Measurements from ENCODE around the gene AQP9.
"Not testable (repeated sequence)": the region's sequence is repeated elsewhere in the genome, so short reads cannot be mapped to it uniquely, and the experiment has no call there.

Gene AQP9

GRCh38 chr15:58138106-58138505, at the start of gene AQP9:
TSS of gene AQP9 (plus strand) at chr15:58138381. CDS start at chr15:58138566, 185 bp downstream.
- DNase-seq (ENCODE audit: low read depth) = no peak

- no peak for DNase-seq (ENCODE audit: low read depth)
These were observed 42.8 kb upstream of the AQP9 start for GRCh38 chr15:58095415-58095814.

- DNase-seq (ENCODE audit: low read depth) = no peak
These were observed 41.6 kb upstream of the AQP9 start for GRCh38 chr15:58096529-58097084.

- no peak for DNase-seq (ENCODE audit: low read depth)
These were observed 34.7 kb upstream of the AQP9 start for GRCh38 chr15:58103482-58103881.

GRCh38 chr15:58108117-58108516, 30.1 kb upstream of the AQP9 start:
- no peak for DNase-seq (ENCODE audit: low read depth)

- DNase-seq (ENCODE audit: low read depth) = no peak
These were observed 28.8 kb upstream of the AQP9 start for GRCh38 chr15:58109419-58109818.

GRCh38 chr15:58110999-58111717, 27.0 kb upstream of the AQP9 start:
- no peak for DNase-seq (ENCODE audit: low read depth)

GRCh38 chr15:58111718-58112104, 26.5 kb upstream of the AQP9 start:
- no peak for DNase-seq (ENCODE audit: low read depth)

- DNase-seq (ENCODE audit: low read depth) = not testable (repeated sequence)
These were observed 24.8 kb upstream of the AQP9 start for GRCh38 chr15:58113358-58113757.

GRCh38 chr15:58114388-58114787, 23.8 kb upstream of the AQP9 start:
- DNase-seq (ENCODE audit: low read depth) = no peak

GRCh38 chr15:58114812-58115211, 23.4 kb upstream of the AQP9 start:
- no peak for DNase-seq (ENCODE audit: low read depth)

GRCh38 chr15:58115692-58116091, 22.5 kb upstream of the AQP9 start:
- DNase-seq (ENCODE audit: low read depth) = no peak

GRCh38 chr15:58117619-58118018, 20.6 kb upstream of the AQP9 start:
- DNase-seq (ENCODE audit: low read depth) = no peak

- no peak for DNase-seq (ENCODE audit: low read depth)
These were observed 19.9 kb upstream of the AQP9 start for GRCh38 chr15:58118272-58118671.

GRCh38 chr15:58119016-58119415, 19.2 kb upstream of the AQP9 start:
- no peak for DNase-seq (ENCODE audit: low read depth)

- no peak for DNase-seq (ENCODE audit: low read depth)
These were observed 13.6 kb upstream of the AQP9 start for GRCh38 chr15:58124585-58124984.

GRCh38 chr15:58125333-58125732, 12.8 kb upstream of the AQP9 start:
- DNase-seq (ENCODE audit: low read depth) = no peak

- DNase-seq (ENCODE audit: low read depth) = no peak
These were observed 3.3 kb upstream of the AQP9 start for GRCh38 chr15:58134886-58135285.

- no peak for DNase-seq (ENCODE audit: low read depth)
These were observed 2.5 kb upstream of the AQP9 start for GRCh38 chr15:58135511-58136174.

GRCh38 chr15:58136731-58137130, 1.4 kb upstream of the AQP9 start:
- no peak for DNase-seq (ENCODE audit: low read depth)

- DNase-seq (ENCODE audit: low read depth) = no peak
These were observed 495 bp upstream of the AQP9 start for GRCh38 chr15:58137686-58138085.

GRCh38 chr15:58139276-58139988, 1.3 kb downstream of the AQP9 start:
- DNase-seq (ENCODE audit: low read depth) = no peak

- DNase-seq (ENCODE audit: low read depth) = no peak
These were observed 1.9 kb downstream of the AQP9 start for GRCh38 chr15:58139989-58140522.
